Spinal cord (tissue), 10 donors: ENCODE results near the gene STK17B. TPM values are rescaled to one million over a fixed set of nuclear protein-coding genes. Genes with fewer than 3 reads are reported as not detected.
A peak's percentile ranks its signal among the peaks of the same experiment; 100 is the strongest.

Experiments
- DNase-seq, 6 donors: peaks; one replicate each; pipeline versions ENCODE4 v3.0.0 to v3.0.0-alpha.2; 2013 to 2015; ENCODE audit warnings: low spot score in 6 of 6, low read depth in 4 of 6
- H3K27ac ChIP-seq: one replicate; pipeline ENCODE4 v1.5.1; 2013; ENCODE audit warnings: low read depth, low read length, control low read depth
- H3K27me3 ChIP-seq: one replicate; pipeline ENCODE4 v1.6.1; 2013; ENCODE audit warnings: low read length; ENCODE audit not compliant: control insufficient read depth, insufficient read depth
- H3K36me3 ChIP-seq: one replicate; pipeline ENCODE4 v1.6.1; 2013; ENCODE audit warnings: low read length; ENCODE audit not compliant: control insufficient read depth, insufficient read depth
- H3K4me1 ChIP-seq: one replicate; pipeline ENCODE4 v1.6.1; 2013; ENCODE audit warnings: low read length; ENCODE audit not compliant: control insufficient read depth, insufficient read depth
- H3K4me3 ChIP-seq: one replicate; pipeline ENCODE4 v1.5.1; 2013; ENCODE audit warnings: low read depth, low read length, control low read depth
- H3K9me3 ChIP-seq: one replicate; pipeline ENCODE4 v1.6.1; 2013; ENCODE audit warnings: low read length; ENCODE audit not compliant: control insufficient read depth, insufficient read depth
- WGBS: methylation state at CpG from one replicate; pipeline ENCODE4 v1.1.5; 2013; ENCODE audit warnings: missing lambda C conversion rate; ENCODE audit not compliant: insufficient coverage; 5-methylcytosine and 5-hydroxymethylcytosine counted together
- polyA plus RNA-seq, 2 donors: library from polyadenylated mRNA; unstranded; fragments of 120-200 nt; gene quantifications; one replicate each; pipeline ENCODE4 v1.2.1, GENCODE V29; 2013; ENCODE audit not compliant: insufficient read length in 2 of 2
- total RNA-seq, 2 donors: library from RNA; depleted of rRNA in 1 of 2; stranded (reverse); fragments of 120-200 nt in 1 of 2; fragments of >200 nt in 1 of 2; gene quantifications; one replicate each; pipeline versions ENCODE4 v1.2.3 to v1.2.4, GENCODE V29; 2013 to 2014
- donor health status: healthy.

STK17B gene
- total and polyA plus RNA-seq, 4 donors: 8.1 to 29.4 (median 10.7) TPM

- no peak overlapping the region for H3K27ac ChIP-seq
- no peaks in the 10 kb centered on the region for H3K27me3 ChIP-seq
- H3K4me3 ChIP-seq: no peak overlapping the region
- H3K36me3 ChIP-seq: no peaks in the 10 kb centered on the region
- peaks cover 7% of the 10 kb centered on the region for H3K9me3 ChIP-seq
- no peaks in the 10 kb centered on the region for H3K4me1 ChIP-seq
- DNase-seq: peak in 1 of 6 donors; percentile 22
- WGBS: no CpG with 5 or more reads among the region's 2 CpGs
Observed at GRCh38 chr2:196088203-196088602, 83.2 kb downstream of the STK17B start.

GRCh38 chr2:196086517-196087368 lies 84.6 kb downstream of the STK17B start:
- no peak overlapping the region for H3K4me3 ChIP-seq

GRCh38 chr2:196083601-196084000 lies 87.8 kb downstream of the STK17B start:
- Histone ChIP-seq H3K9me3 (peaks cover 7% of the 10 kb centered on the region), H3K4me1 (peaks cover 1% of the 10 kb centered on the region), H3K27ac (no peak overlapping the region), H3K4me3 (no peak overlapping the region), H3K36me3 (no peaks in the 10 kb centered on the region), H3K27me3 (no peaks in the 10 kb centered on the region)
- WGBS: 92% methylated on average over 4 of the region's 5 CpGs
- DNase-seq: no peak

More at GRCh38 chr2:196086517-196087368, 84.6 kb downstream of the STK17B start:
- H3K27me3 ChIP-seq: no peaks in the 10 kb centered on the region
- no peaks in the 10 kb centered on the region for H3K36me3 ChIP-seq
- H3K9me3 ChIP-seq: peaks cover 7% of the 10 kb centered on the region
- 80% methylated on average over 3 of the region's 7 CpGs for WGBS
- DNase-seq: no peak
- no peaks in the 10 kb centered on the region for H3K4me1 ChIP-seq
- no peak overlapping the region for H3K27ac ChIP-seq

Other genes starting within 250 kb of the STK17B start
- 10 to 100 TPM; 14.2 to 16.3 TPM for gene DNAH7, start 102.7 kb downstream of the STK17B start, total RNA-seq
- 10 to 100 TPM; 11.6 to 16.1 TPM for gene DNAH7, start 102.7 kb downstream of the STK17B start, polyA plus RNA-seq